IMR-90 (cell line): ENCODE results near the gene NPC1. TPM values are rescaled to one million over a fixed set of nuclear protein-coding genes. Genes with fewer than 3 reads are reported as not detected.

Experiments
- ATAC-seq: fragments of 200-7000 bp; cut with Tn5 transposase; 2 replicates; pipeline ENCODE4 v1.9.1; 2020; ENCODE audit warnings: low read depth, mild to moderate bottlenecking, moderate library complexity
- BruUV-seq: library from RNA; stranded (reverse); fragments of 400-500 nt; replicated peaks from 2 replicates; lab custom pipeline; 2021; lab: Mats Ljungman, UMichigan
- CTCF ChIA-PET: fragments of 300-600 bp; formaldehyde crosslinking; extraction: SDS; loops from one replicate; lab custom pipeline; 2021; ENCODE audit warnings: antibody characterized with exemption; lab: Yijun Ruan, JAX
- POLR2A ChIA-PET: fragments of 300-600 bp; sonication (Branson Sonifier 250); formaldehyde crosslinking; loops from one replicate; lab custom pipeline; 2022; ENCODE audit warnings: antibody characterized with exemption; ENCODE audit not compliant: unreplicated experiment; lab: Charles Lee
- DNase-seq: peaks from one replicate; pipeline ENCODE4 v3.0.0; 2013
- H2AFZ ChIP-seq: replicated peaks from 2 replicates; pipeline ENCODE3; 2013; ENCODE audit warnings: low read length, mild to moderate bottlenecking; ENCODE audit not compliant: poor library complexity
- H2AK5ac ChIP-seq: 2 replicates; pipeline ENCODE4 v1.6.1; 2013; ENCODE audit warnings: low read depth, low read length, inconsistent platforms
- H2AK9ac ChIP-seq: replicated peaks from 2 replicates; pipeline ENCODE3; 2013; ENCODE audit warnings: mild to moderate bottlenecking, low read depth, low read length, moderate library complexity; ENCODE audit not compliant: poor library complexity
- H2BK120ac ChIP-seq: 2 replicates; pipeline ENCODE4 v1.6.1; 2013; ENCODE audit warnings: low read depth, low read length, inconsistent platforms
- H2BK15ac ChIP-seq: 3 replicates; pipeline ENCODE4 v1.6.1; 2013; ENCODE audit warnings: low read depth, low read length, inconsistent platforms
- H2BK20ac ChIP-seq: 2 replicates; pipeline ENCODE4 v1.6.1; 2013; ENCODE audit warnings: low read depth, mild to moderate bottlenecking, inconsistent platforms, low read length, moderate library complexity
- H2BK5ac ChIP-seq: 2 replicates; pipeline ENCODE4 v1.6.1; 2013; ENCODE audit warnings: mild to moderate bottlenecking, low read depth, low read length, inconsistent platforms; ENCODE audit not compliant: poor library complexity, severe bottlenecking
- H3K14ac ChIP-seq: replicated peaks from 2 replicates; pipeline ENCODE4 v1.6.1; 2013; ENCODE audit warnings: low read depth, low read length, inconsistent platforms
- H3K18ac ChIP-seq: 2 replicates; pipeline ENCODE4 v1.6.1; 2013; ENCODE audit warnings: low read depth, low read length, control low read depth
- H3K23ac ChIP-seq: 2 replicates; pipeline ENCODE4 v1.6.1; 2013; ENCODE audit warnings: low read depth, low read length, inconsistent platforms
- H3K27ac ChIP-seq: 2 replicates; pipeline ENCODE4 v1.5.1; 2013; ENCODE audit warnings: mild to moderate bottlenecking, control low read depth, low read length; ENCODE audit not compliant: insufficient read depth
- H3K27me3 ChIP-seq: 2 replicates; pipeline ENCODE4 v1.6.1; 2013; ENCODE audit warnings: low read length; ENCODE audit not compliant: control insufficient read depth, insufficient read depth
- H3K36me3 ChIP-seq: 2 replicates; pipeline ENCODE4 v1.6.1; 2013; ENCODE audit warnings: low read length, mixed read lengths; ENCODE audit not compliant: control insufficient read depth, insufficient read depth
- H3K4ac ChIP-seq: 2 replicates; pipeline ENCODE4 v1.6.1; 2013; ENCODE audit warnings: low read depth, low read length, inconsistent platforms
- H3K4me1 ChIP-seq: 2 replicates; pipeline ENCODE4 v1.6.1; 2013; ENCODE audit warnings: low read length, mixed read lengths; ENCODE audit not compliant: control insufficient read depth, insufficient read depth
- H3K4me2 ChIP-seq: 2 replicates; pipeline ENCODE4 v1.6.1; 2013; ENCODE audit warnings: low read depth, mild to moderate bottlenecking, control low read depth, low read length, moderate library complexity
- H3K4me3 ChIP-seq: 2 replicates; pipeline ENCODE4 v1.5.1; 2013; ENCODE audit warnings: low read depth, mild to moderate bottlenecking, control low read depth, low read length, moderate library complexity; ENCODE audit not compliant: insufficient read depth
- H3K56ac ChIP-seq: 2 replicates; pipeline ENCODE4 v1.6.1; 2013; ENCODE audit warnings: low read length, inconsistent platforms; ENCODE audit not compliant: insufficient read depth; ENCODE audit errors: extremely low read depth
- H3K79me1 ChIP-seq, 2 experiments: 2 replicates each; pipeline ENCODE4 v1.6.1; 2013; ENCODE audit warnings: low read length in 2 of 2, inconsistent platforms in 1 of 2, low read depth in 1 of 2
- H3K9ac ChIP-seq: 2 replicates; pipeline ENCODE4 v1.6.1; 2013; ENCODE audit warnings: low read depth, low read length, control low read depth
- H3K9me1 ChIP-seq: 2 replicates; pipeline ENCODE4 v1.6.1; 2013; ENCODE audit warnings: low read length, inconsistent platforms; ENCODE audit not compliant: insufficient read depth
- H3K9me3 ChIP-seq: 2 replicates; pipeline ENCODE4 v1.6.1; 2013; ENCODE audit warnings: low read length; ENCODE audit not compliant: control insufficient read depth, insufficient read depth
- H4K20me1 ChIP-seq: 2 replicates; pipeline ENCODE4 v1.6.1; 2013; ENCODE audit warnings: low read length, inconsistent platforms; ENCODE audit not compliant: insufficient read depth
- H4K5ac ChIP-seq: 2 replicates; pipeline ENCODE4 v1.6.1; 2013; ENCODE audit warnings: mild to moderate bottlenecking, low read depth, low read length, control low read depth
- H4K8ac ChIP-seq, 2 experiments: 2 replicates each; pipeline ENCODE4 v1.6.1; 2013; ENCODE audit warnings: low read depth in 2 of 2, low read length in 2 of 2, control low read depth in 1 of 2, inconsistent platforms in 1 of 2
- H4K91ac ChIP-seq: 2 replicates; pipeline ENCODE4 v1.6.1; 2013; ENCODE audit warnings: low read depth, low read length, inconsistent platforms; ENCODE audit not compliant: insufficient read depth
- CEBPB ChIP-seq: IDR thresholded peaks from 2 replicates; pipeline ENCODE4 v1.6.1; 2012; ENCODE audit warnings: low read depth, low read length, improper control_type of control experiment
- CHD1 ChIP-seq: IDR thresholded peaks from 2 replicates; pipeline ENCODE4 v1.6.1; 2012; ENCODE audit warnings: low read depth, low read length, improper control_type of control experiment
- FOS ChIP-seq: fragments of 150-350 bp; IDR thresholded peaks from 2 replicates; pipeline ENCODE4 v1.6.1; 2016; ENCODE audit warnings: low read depth, low read length
- MAZ ChIP-seq: IDR thresholded peaks from 2 replicates; pipeline ENCODE4 v1.6.1; 2012; ENCODE audit warnings: low read depth, mild to moderate bottlenecking, low read length, improper control_type of control experiment, moderate library complexity, borderline replicate concordance
- MXI1 ChIP-seq: IDR thresholded peaks from 2 replicates; pipeline ENCODE4 v1.6.1; 2012; ENCODE audit warnings: low read depth, mild to moderate bottlenecking, low read length, moderate library complexity, borderline replicate concordance
- NFE2L2 ChIP-seq: fragments of 150-350 bp; IDR thresholded peaks from 2 replicates; pipeline ENCODE4 v1.6.1; 2016; ENCODE audit warnings: low read depth, mild to moderate bottlenecking, low read length
- POLR2A ChIP-seq: IDR thresholded peaks from 2 replicates; pipeline ENCODE4 v1.6.1; 2012; ENCODE audit warnings: mild to moderate bottlenecking, low read depth, low read length
- RAD21 ChIP-seq: IDR thresholded peaks from 2 replicates; pipeline ENCODE4 v1.6.1; 2012; ENCODE audit warnings: low read length, improper control_type of control experiment
- RCOR1 ChIP-seq: IDR thresholded peaks from 2 replicates; pipeline ENCODE4 v1.6.1; 2012; ENCODE audit warnings: mild to moderate bottlenecking, low read length, improper control_type of control experiment; ENCODE audit not compliant: insufficient replicate concordance
- RFX5 ChIP-seq: IDR thresholded peaks from 2 replicates; pipeline ENCODE4 v1.8.0; 2012; ENCODE audit warnings: low read depth, mild to moderate bottlenecking, low read length, moderate library complexity
- SMC3 ChIP-seq: fragments of 150-350 bp; IDR thresholded peaks from 2 replicates; pipeline ENCODE4 v1.6.1; 2016; ENCODE audit warnings: low read depth, mild to moderate bottlenecking, antibody characterized with exemption, low read length, moderate library complexity
- WGBS, 2 experiments: methylation state at CpG; one replicate each; pipeline versions ENCODE4 v1.1.5 to v1.1.7; 2013; ENCODE audit warnings: missing lambda C conversion rate in 2 of 2; ENCODE audit not compliant: insufficient read length in 1 of 2; ENCODE audit errors: extremely low coverage in 2 of 2; 5-methylcytosine and 5-hydroxymethylcytosine counted together
- dilution Hi-C: fragments of 300-500 bp; cut with HindIII; formaldehyde crosslinking; loops from one replicate; pipeline ENCODE4 v1.14.3; 2018; ENCODE audit warnings: low sequenced_read_pairs; ENCODE audit not compliant: unreplicated experiment
- in situ Hi-C: fragments of 300-500 bp; cut with MboI; formaldehyde crosslinking; loops from 3 replicates; pipeline ENCODE4 v1.14.3; 2019; ENCODE audit warnings: low sequenced_read_pairs, inconsistent platforms, mixed read lengths
- intact Hi-C: fragments of 100-400 bp; cut with micrococcal nuclease; formaldehyde crosslinking; loops from 2 replicates; pipeline ENCODE4 v1.10.0; 2022
- polyA plus RNA-seq, 3 experiments: library from polyadenylated mRNA; depleted of rRNA; stranded (reverse); fragments of >200 nt; gene quantifications; 2 replicates each; pipeline ENCODE4 v1.2.3, GENCODE V29; 2012; ENCODE audit warnings: low replicate concordance in 1 of 3
- total RNA-seq: library from RNA; depleted of rRNA; stranded (reverse); fragments of >200 nt; gene quantifications from 2 replicates; pipeline ENCODE4 v1.2.3, GENCODE V29; 2012
- TF ChIP-seq, protein P1 (sequence below): conservative IDR thresholded peaks from 2 replicates; pipeline ENCODE4 v1.5.1; 2012; ENCODE audit warnings: mild to moderate bottlenecking, low read depth, low read length, improper control_type of control experiment
- TF ChIP-seq, protein P2 (sequence below): fragments of 150-350 bp; IDR thresholded peaks from 2 replicates; pipeline ENCODE4 v1.6.1; 2016; ENCODE audit warnings: low read depth, mild to moderate bottlenecking, low read length, moderate library complexity, borderline replicate concordance
- TF ChIP-seq, protein P3 (sequence below): fragments of 150-350 bp; IDR thresholded peaks from 2 replicates; pipeline ENCODE4 v1.6.1; 2017; ENCODE audit warnings: mild to moderate bottlenecking, antibody characterized with exemption, low read length, low read depth

NPC1 gene
- total and polyA plus RNA-seq, 2 of the 4 experiments (the other 2 are of a cell fraction) = 7.5 to 7.9 TPM

DNA sequence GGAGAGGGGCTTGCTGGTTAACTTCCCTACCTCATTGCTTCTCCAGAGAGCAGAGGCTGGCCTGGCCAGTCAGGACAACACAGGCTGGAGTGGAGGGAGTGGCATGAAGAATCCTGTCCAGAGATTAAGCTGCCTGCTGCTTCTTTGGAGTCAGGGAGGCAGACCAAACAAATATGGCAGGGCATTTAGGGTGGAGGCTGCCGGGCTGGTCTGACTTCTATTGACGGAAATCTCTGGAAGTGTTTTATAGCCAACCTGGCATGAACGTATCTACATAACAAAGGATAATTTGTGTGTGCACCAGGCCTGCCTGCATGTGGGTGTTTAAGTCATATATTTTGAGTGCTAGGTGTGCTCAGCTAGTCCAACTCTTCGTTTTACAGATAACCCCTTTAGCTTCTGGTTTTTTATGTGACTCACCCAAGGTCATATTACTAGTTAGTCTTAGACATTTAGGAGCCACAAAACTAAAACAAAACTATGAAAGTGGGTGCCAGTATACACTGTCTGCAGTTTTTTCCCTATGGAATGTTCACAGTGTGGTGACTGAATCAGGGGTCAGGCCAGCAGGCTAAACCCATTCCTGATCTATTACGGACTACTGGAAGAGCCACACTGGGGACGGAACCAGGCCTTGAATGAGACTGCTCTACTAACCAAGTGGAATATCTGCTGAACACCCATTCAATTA, 5.5 kb downstream of the NPC1 start:
- Histone ChIP-seq H3K36me3 (peaks cover 4% of the 10 kb centered on the region), H2BK5ac (no peak overlapping the region), H3K79me1 (peaks cover 23 to 58% of the 10 kb centered on the region in 2 experiments), H3K14ac (peak overlapping the region; percentile 16; the same call in 1 of the 2 replicates), H3K4me2 (peak overlapping the region; percentile 38; the same call in 1 of the 2 replicates), H2AK9ac (no peak overlapping the region), H3K18ac (peak overlapping the region; percentile 30; the same call in 1 of the 2 replicates), H3K9ac (no peak overlapping the region), H3K4me3 (no peak overlapping the region), H3K56ac (no peak overlapping the region), H4K91ac (peak overlapping the region; percentile 88), H2BK120ac (peak overlapping the region; percentile 68), H3K23ac (peak overlapping the region; percentile 44; the same call in 1 of the 2 replicates), H3K4ac (peak overlapping the region; percentile 83), H2AK5ac (peak overlapping the region; percentile 96), H4K8ac (peak overlapping the region; percentile 8 to 20; a peak in 2 of 4 replicates), H3K27me3 (peaks cover 5% of the 10 kb centered on the region; the same call in 1 of the 2 replicates), H3K4me1 (peaks cover 7% of the 10 kb centered on the region), H2AFZ (no peak overlapping the region), H4K20me1 (peaks cover 52% of the 10 kb centered on the region), H3K9me3 (no peaks in the 10 kb centered on the region), H2BK20ac (peak overlapping the region; percentile 54), H2BK15ac (peak overlapping the region; percentile 41; the same call in 1 of the 3 replicates), H3K27ac (no peak overlapping the region; the same call in 1 of the 2 replicates), H4K5ac (no peak overlapping the region), H3K9me1 (peaks cover 19% of the 10 kb centered on the region)
- ChIA-PET POLR2A (no interaction called here), CTCF (interaction anchor here (0.8 to 1.1 kb wide), 2 partner anchors 11 to 82 kb away, joined by 4 to 5 read pairs; no protein-coding TSS in a partner anchor)
- DNase-seq (peak; percentile 94), ATAC-seq (peak; percentile 94)
- WGBS, 2 experiments = 0% methylated on average over 1 of the region's 6 CpGs; no CpG with 5 or more reads in 1 of the 2 experiments
- dilution Hi-C loops = no loop called here
- intact Hi-C loops = no loop called here
- BruUV-seq = no TSS peak
- in situ Hi-C loops = no loop called here
- TF ChIP-seq RCOR1 (peak; percentile 92), CHD1 (no peak), FOS (peak; percentile 93), MXI1 (no peak), NFE2L2 (peak; percentile 7; the same call in 1 of the 2 replicates), CEBPB (no peak), MAZ (peak; percentile 24; the same call in 1 of the 2 replicates), RFX5 (no peak), RAD21 (no peak), POLR2A (no peak), SMC3 (no peak)
- TF ChIP-seq, protein P1, sequence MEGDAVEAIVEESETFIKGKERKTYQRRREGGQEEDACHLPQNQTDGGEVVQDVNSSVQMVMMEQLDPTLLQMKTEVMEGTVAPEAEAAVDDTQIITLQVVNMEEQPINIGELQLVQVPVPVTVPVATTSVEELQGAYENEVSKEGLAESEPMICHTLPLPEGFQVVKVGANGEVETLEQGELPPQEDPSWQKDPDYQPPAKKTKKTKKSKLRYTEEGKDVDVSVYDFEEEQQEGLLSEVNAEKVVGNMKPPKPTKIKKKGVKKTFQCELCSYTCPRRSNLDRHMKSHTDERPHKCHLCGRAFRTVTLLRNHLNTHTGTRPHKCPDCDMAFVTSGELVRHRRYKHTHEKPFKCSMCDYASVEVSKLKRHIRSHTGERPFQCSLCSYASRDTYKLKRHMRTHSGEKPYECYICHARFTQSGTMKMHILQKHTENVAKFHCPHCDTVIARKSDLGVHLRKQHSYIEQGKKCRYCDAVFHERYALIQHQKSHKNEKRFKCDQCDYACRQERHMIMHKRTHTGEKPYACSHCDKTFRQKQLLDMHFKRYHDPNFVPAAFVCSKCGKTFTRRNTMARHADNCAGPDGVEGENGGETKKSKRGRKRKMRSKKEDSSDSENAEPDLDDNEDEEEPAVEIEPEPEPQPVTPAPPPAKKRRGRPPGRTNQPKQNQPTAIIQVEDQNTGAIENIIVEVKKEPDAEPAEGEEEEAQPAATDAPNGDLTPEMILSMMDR = no peak
- TF ChIP-seq, protein P2, sequence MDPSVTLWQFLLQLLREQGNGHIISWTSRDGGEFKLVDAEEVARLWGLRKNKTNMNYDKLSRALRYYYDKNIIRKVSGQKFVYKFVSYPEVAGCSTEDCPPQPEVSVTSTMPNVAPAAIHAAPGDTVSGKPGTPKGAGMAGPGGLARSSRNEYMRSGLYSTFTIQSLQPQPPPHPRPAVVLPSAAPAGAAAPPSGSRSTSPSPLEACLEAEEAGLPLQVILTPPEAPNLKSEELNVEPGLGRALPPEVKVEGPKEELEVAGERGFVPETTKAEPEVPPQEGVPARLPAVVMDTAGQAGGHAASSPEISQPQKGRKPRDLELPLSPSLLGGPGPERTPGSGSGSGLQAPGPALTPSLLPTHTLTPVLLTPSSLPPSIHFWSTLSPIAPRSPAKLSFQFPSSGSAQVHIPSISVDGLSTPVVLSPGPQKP = no peak
- TF ChIP-seq, protein P3, sequence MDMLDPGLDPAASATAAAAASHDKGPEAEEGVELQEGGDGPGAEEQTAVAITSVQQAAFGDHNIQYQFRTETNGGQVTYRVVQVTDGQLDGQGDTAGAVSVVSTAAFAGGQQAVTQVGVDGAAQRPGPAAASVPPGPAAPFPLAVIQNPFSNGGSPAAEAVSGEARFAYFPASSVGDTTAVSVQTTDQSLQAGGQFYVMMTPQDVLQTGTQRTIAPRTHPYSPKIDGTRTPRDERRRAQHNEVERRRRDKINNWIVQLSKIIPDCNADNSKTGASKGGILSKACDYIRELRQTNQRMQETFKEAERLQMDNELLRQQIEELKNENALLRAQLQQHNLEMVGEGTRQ = no peak
